Neural progenitor cell (in vitro differentiated cells): ENCODE data around the gene HDAC4.

Experiments
- EZH2 ChIP-seq: fragments of 200-600 bp; sonication (generic); IDR thresholded peaks from 2 replicates; pipeline ENCODE4 v1.6.1; 2017; ENCODE audit warnings: antibody characterized with exemption, mild to moderate bottlenecking, moderate library complexity
- EZH2phosphoT487 ChIP-seq: fragments of 200-600 bp; sonication (generic); IDR thresholded peaks from 2 replicates; pipeline ENCODE4 v1.6.1; 2017; ENCODE audit warnings: antibody characterized with exemption
- TF ChIP-seq, protein P1 (sequence below): fragments of 200-600 bp; sonication (generic); IDR thresholded peaks from 2 replicates; pipeline ENCODE4 v1.5.1; 2017; ENCODE audit warnings: antibody characterized with exemption, mild to moderate bottlenecking

- TF ChIP-seq EZH2phosphoT487: no peak
- TF ChIP-seq, protein P1, sequence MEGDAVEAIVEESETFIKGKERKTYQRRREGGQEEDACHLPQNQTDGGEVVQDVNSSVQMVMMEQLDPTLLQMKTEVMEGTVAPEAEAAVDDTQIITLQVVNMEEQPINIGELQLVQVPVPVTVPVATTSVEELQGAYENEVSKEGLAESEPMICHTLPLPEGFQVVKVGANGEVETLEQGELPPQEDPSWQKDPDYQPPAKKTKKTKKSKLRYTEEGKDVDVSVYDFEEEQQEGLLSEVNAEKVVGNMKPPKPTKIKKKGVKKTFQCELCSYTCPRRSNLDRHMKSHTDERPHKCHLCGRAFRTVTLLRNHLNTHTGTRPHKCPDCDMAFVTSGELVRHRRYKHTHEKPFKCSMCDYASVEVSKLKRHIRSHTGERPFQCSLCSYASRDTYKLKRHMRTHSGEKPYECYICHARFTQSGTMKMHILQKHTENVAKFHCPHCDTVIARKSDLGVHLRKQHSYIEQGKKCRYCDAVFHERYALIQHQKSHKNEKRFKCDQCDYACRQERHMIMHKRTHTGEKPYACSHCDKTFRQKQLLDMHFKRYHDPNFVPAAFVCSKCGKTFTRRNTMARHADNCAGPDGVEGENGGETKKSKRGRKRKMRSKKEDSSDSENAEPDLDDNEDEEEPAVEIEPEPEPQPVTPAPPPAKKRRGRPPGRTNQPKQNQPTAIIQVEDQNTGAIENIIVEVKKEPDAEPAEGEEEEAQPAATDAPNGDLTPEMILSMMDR: no peak
- TF ChIP-seq EZH2: no peak
Measured at GRCh38 chr2:239383759-239384156, 17.1 kb downstream of the HDAC4 start.
